ENCODE data around the gene KCTD19.

- no peak for TF ChIP-seq CTCF (IDR thresholded peaks at IDR 0.05)
- no peak for TF ChIP-seq EZH2 (IDR thresholded peaks at IDR 0.05; ENCODE audit: borderline replicate concordance, insufficient read depth, low read depth, low read length, poor library complexity, severe bottlenecking)
Measured at GRCh38 chr16:67258161-67258835, 68.2 kb downstream of the KCTD19 start.

Measured in B cell (primary cell).